T-helper 2 cell treated with Interferon-gamma antibody and Interleukin-4, amounts not matched to agents 5 μg/mL and 100 μg/mL, for 36 hours (primary cell): ENCODE data around the gene PARD6B.

Source experiments
- DNase-seq: peaks from one replicate; pipeline ENCODE4 v3.0.0; 2021; ENCODE audit warnings: low spot score
- H3K27ac Mint-ChIP-seq: one replicate; pipeline ENCODE4 v1.8.0; 2021; ENCODE audit warnings: mild to moderate bottlenecking, mixed read lengths
- H3K27me3 Mint-ChIP-seq: one replicate; pipeline ENCODE4 v1.8.0; 2021; ENCODE audit warnings: low read depth, mixed read lengths
- H3K36me3 Mint-ChIP-seq: one replicate; pipeline ENCODE4 v1.8.0; 2021; ENCODE audit warnings: low read depth, mixed read lengths
- H3K4me1 Mint-ChIP-seq: one replicate; pipeline ENCODE4 v1.8.0; 2021; ENCODE audit warnings: low read depth, mixed read lengths
- H3K4me3 Mint-ChIP-seq: one replicate; pipeline ENCODE4 v1.8.0; 2022; ENCODE audit warnings: mild to moderate bottlenecking, moderate library complexity, mixed read lengths
- H3K9me3 Mint-ChIP-seq: one replicate; pipeline ENCODE4 v1.8.0; 2021; ENCODE audit warnings: mixed read lengths

Gene PARD6B, protein sequence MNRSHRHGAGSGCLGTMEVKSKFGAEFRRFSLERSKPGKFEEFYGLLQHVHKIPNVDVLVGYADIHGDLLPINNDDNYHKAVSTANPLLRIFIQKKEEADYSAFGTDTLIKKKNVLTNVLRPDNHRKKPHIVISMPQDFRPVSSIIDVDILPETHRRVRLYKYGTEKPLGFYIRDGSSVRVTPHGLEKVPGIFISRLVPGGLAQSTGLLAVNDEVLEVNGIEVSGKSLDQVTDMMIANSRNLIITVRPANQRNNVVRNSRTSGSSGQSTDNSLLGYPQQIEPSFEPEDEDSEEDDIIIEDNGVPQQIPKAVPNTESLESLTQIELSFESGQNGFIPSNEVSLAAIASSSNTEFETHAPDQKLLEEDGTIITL

GRCh38 chr20:50731055-50731929 is at the start of gene PARD6B:
TSS of gene PARD6B (plus strand) at chr20:50731580. CDS start at chr20:50731787, 207 bp downstream.
- H3K9me3 Mint-ChIP-seq: no peaks in the 10 kb centered on the region
- H3K36me3 Mint-ChIP-seq: no peaks in the 10 kb centered on the region
- H3K27me3 Mint-ChIP-seq: no peaks in the 10 kb centered on the region
- H3K27ac Mint-ChIP-seq: peak within 1 kb of the TSS; percentile 78
- peaks cover 23% of the 10 kb centered on the region for H3K4me1 Mint-ChIP-seq
- H3K4me3 Mint-ChIP-seq: peak within 1 kb of the TSS; percentile 84
- peak; percentile 100 for DNase-seq

DNA sequence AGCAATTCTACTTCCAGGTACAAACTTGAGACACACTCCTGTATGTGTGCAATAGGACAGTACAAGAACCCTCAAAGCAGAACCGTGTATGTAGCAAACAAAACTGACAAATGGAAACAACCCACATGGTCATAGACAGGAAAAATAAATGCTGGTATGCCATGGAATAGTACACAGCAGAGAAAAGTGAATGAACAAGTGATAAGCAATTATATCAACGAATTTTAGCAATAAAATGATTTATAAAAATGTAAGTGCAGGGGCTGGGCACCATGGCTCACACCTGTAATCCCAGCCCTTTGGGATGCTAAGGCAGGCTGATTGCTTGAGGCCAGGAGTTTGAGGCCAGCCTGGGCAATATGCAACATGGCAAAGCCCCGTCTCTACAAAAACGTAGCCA is 49.3 kb upstream of the PARD6B start:
- no peak for DNase-seq
- no peaks in the 10 kb centered on the region for H3K27me3 Mint-ChIP-seq
- no peaks in the 10 kb centered on the region for H3K4me1 Mint-ChIP-seq

GRCh38 chr20:50682947-50683530 is 48.3 kb upstream of the PARD6B start:
- no peaks in the 10 kb centered on the region for H3K4me1 Mint-ChIP-seq
- no peak for DNase-seq
- no peaks in the 10 kb centered on the region for H3K9me3 Mint-ChIP-seq
- H3K27ac Mint-ChIP-seq: no peak overlapping the region
- no peaks in the 10 kb centered on the region for H3K27me3 Mint-ChIP-seq
- H3K4me3 Mint-ChIP-seq: no peak overlapping the region
- H3K36me3 Mint-ChIP-seq: no peaks in the 10 kb centered on the region

More for the DNA sequence above, 49.3 kb upstream of the PARD6B start:
- Mint-ChIP-seq H3K36me3 (no peaks in the 10 kb centered on the region), H3K9me3 (no peaks in the 10 kb centered on the region), H3K27ac (no peak overlapping the region), H3K4me3 (no peak overlapping the region)

DNA sequence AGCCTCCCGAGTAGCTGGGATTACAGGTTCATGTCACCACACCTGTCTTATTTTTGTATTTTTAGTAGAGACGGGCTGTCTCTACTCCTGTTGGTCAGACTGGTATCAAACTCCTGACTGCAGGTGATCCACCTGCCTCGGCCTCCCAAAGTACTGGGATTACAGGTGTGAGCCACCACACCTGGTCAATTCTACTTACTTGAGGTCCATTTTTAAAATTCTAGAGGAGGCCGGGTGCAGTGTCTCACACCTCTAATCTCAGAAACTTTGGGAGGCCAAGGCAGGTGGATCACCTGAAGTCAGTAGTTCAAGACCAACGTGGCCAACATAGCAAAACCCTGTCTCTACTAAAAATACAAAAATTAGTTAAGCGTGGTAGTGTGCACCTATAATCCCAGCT is 47.8 kb upstream of the PARD6B start:
- Mint-ChIP-seq H3K27me3 (peaks cover 3% of the 10 kb centered on the region), H3K4me3 (no peak overlapping the region), H3K36me3 (no peaks in the 10 kb centered on the region), H3K27ac (no peak overlapping the region), H3K9me3 (no peaks in the 10 kb centered on the region), H3K4me1 (no peaks in the 10 kb centered on the region)
- no peak for DNase-seq

DNA sequence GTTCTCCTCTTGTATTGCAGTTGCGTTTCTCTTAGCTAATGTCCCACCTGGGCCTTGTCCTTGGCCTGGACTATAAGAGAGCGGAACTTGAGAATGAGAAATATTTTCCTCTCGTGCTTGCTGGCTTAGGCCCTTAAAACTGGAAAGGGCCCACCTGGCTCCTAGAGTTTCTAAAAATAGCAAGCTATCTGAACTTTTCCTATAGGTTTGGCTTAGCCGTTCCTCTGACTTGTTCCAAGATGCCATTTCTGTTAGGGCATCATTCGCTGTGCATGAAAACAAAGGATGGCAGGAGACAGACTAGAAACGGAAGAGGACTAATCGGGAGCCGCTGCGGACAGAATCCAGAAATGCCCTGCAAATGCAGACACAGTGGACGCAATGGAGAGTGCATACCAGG is 44.6 kb upstream of the PARD6B start:
- Mint-ChIP-seq H3K9me3 (no peaks in the 10 kb centered on the region), H3K27ac (no peak overlapping the region), H3K4me3 (no peak overlapping the region), H3K4me1 (peaks cover 6% of the 10 kb centered on the region), H3K27me3 (peaks cover 29% of the 10 kb centered on the region), H3K36me3 (no peaks in the 10 kb centered on the region)
- DNase-seq: no peak

GRCh38 chr20:50688256-50688975 is 43.0 kb upstream of the PARD6B start:
- Mint-ChIP-seq H3K4me1 (peaks cover 8% of the 10 kb centered on the region), H3K27ac (no peak overlapping the region), H3K9me3 (no peaks in the 10 kb centered on the region), H3K4me3 (no peak overlapping the region), H3K27me3 (peaks cover 41% of the 10 kb centered on the region), H3K36me3 (no peaks in the 10 kb centered on the region)
- DNase-seq: no peak

GRCh38 chr20:50689864-50690649 is 41.3 kb upstream of the PARD6B start:
- Mint-ChIP-seq H3K27ac (no peak overlapping the region), H3K27me3 (peaks cover 49% of the 10 kb centered on the region), H3K36me3 (no peaks in the 10 kb centered on the region), H3K4me3 (no peak overlapping the region), H3K9me3 (no peaks in the 10 kb centered on the region), H3K4me1 (peaks cover 8% of the 10 kb centered on the region)
- no peak for DNase-seq

- no peak within 1 kb of the TSS for H3K4me3 Mint-ChIP-seq
- peak within 1 kb of the TSS; percentile 31 for H3K27ac Mint-ChIP-seq
- H3K4me1 Mint-ChIP-seq: peaks cover 8% of the 10 kb centered on the region
- H3K36me3 Mint-ChIP-seq: no peaks in the 10 kb centered on the region
- H3K9me3 Mint-ChIP-seq: no peaks in the 10 kb centered on the region
- peaks cover 49% of the 10 kb centered on the region for H3K27me3 Mint-ChIP-seq
- DNase-seq: no peak
Measured at GRCh38 chr20:50690650-50691572, 40.5 kb upstream of the PARD6B start, which contains the start of gene RIPOR3. TSS of gene RIPOR3 (minus strand) at chr20:50691542. CDS start at chr20:50691128, 414 bp downstream.

DNA sequence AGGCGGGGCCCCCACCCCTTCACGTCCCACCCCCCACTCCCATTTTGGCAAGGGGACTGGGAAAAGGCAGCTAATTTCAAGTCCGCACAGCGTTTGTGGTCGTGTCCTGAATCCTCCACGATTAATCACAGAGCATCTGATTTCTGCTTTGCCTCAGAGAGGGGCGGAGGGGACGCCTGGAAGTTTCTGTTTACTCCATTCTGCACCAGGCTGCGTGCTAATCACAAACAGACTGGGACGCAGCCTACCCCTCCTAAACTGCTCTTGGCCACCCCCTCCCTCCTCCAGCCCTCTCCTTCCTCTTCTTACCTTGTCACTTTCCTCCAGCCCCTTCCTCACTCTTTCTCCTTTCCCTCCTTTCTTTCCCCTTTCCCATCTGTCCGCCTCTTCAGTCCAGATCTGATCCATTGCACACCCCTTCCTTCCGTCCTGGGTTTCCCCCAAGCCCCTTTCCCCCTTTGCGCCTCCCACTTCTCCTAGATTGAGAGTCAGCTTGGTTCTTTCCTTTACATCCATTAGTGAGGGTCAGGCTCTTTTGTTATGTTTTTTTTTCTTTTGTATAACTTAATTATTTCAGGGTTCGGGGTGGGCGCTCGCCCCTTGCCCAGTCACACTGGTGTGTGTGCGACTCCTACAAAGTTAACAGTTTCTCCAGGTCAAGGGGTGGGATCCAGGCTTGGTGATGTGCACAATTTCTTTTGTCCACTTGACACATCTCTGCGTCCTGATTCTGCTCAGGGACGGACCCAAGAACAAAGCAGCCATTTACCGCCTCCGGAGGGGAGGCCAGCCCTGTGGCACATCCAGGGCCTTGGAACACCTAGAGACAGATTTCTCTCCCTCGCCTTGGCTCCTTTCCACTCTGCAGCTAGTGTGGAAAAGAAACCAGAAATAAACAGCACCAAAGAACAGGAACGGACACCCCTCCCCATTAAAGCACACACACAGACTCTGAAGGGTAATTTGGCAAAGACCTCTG is 39.5 kb upstream of the PARD6B start:
- peak overlapping the region; percentile 31 for H3K27ac Mint-ChIP-seq
- peaks cover 8% of the 10 kb centered on the region for H3K4me1 Mint-ChIP-seq
- no peak for DNase-seq
- H3K27me3 Mint-ChIP-seq: peaks cover 51% of the 10 kb centered on the region
- H3K9me3 Mint-ChIP-seq: no peaks in the 10 kb centered on the region
- no peak overlapping the region for H3K4me3 Mint-ChIP-seq
- H3K36me3 Mint-ChIP-seq: no peaks in the 10 kb centered on the region

- Mint-ChIP-seq H3K27me3 (peaks cover 51% of the 10 kb centered on the region), H3K9me3 (no peaks in the 10 kb centered on the region), H3K27ac (no peak overlapping the region), H3K4me1 (peaks cover 8% of the 10 kb centered on the region), H3K36me3 (no peaks in the 10 kb centered on the region), H3K4me3 (no peak overlapping the region)
- no peak for DNase-seq
Measured at GRCh38 chr20:50692552-50692933, 38.8 kb upstream of the PARD6B start.

- H3K27me3 Mint-ChIP-seq: peaks cover 51% of the 10 kb centered on the region
- H3K27ac Mint-ChIP-seq: no peak overlapping the region
- no peaks in the 10 kb centered on the region for H3K9me3 Mint-ChIP-seq
- no peaks in the 10 kb centered on the region for H3K36me3 Mint-ChIP-seq
- no peak overlapping the region for H3K4me3 Mint-ChIP-seq
- DNase-seq: no peak
- H3K4me1 Mint-ChIP-seq: peaks cover 8% of the 10 kb centered on the region
Measured at GRCh38 chr20:50693001-50693400, 38.4 kb upstream of the PARD6B start.
